K562 (cell line): ENCODE measurements around the gene RGS9BP. TPM values are rescaled to one million over a fixed set of nuclear protein-coding genes. Genes with fewer than 3 reads are reported as not detected.

ENCODE experiments used
- ATF7 ChIP-seq: fragments of 450-650 bp; IDR thresholded peaks from 2 replicates; pipeline ENCODE4 v1.7.1; 2014; ENCODE audit warnings: mild to moderate bottlenecking, moderate library complexity
- BCL6 ChIP-seq: fragments of 250-450 bp; sonication (Bioruptor Pico); IDR thresholded peaks from 2 replicates; pipeline ENCODE4 v1.4.0; 2020
- CBFA2T2 ChIP-seq: fragments of 450-650 bp; conservative IDR thresholded peaks from 2 replicates; pipeline ENCODE4 v1.6.1; 2017; ENCODE audit warnings: mild to moderate bottlenecking
- FOS ChIP-seq: IDR thresholded peaks from 3 replicates; pipeline ENCODE4 v1.6.1; 2011; ENCODE audit not compliant: insufficient read length; ENCODE audit errors: extremely low read depth
- JUNB ChIP-seq: fragments of 450-650 bp; formaldehyde crosslinking; conservative IDR thresholded peaks from 2 replicates; pipeline ENCODE4 v1.4.0; 2020; ENCODE audit warnings: mild to moderate bottlenecking
- NELFE ChIP-seq: IDR thresholded peaks from 2 replicates; pipeline ENCODE4 v1.6.1; 2011; ENCODE audit warnings: mild to moderate bottlenecking; ENCODE audit not compliant: insufficient read depth, insufficient read length
- RBM14 ChIP-seq: fragments of 200-400 bp; formaldehyde crosslinking; IDR thresholded peaks from 2 replicates; pipeline ENCODE4 v1.6.1; 2018; ENCODE audit warnings: low read depth, mild to moderate bottlenecking, low read length, moderate library complexity, borderline replicate concordance; ENCODE audit not compliant: insufficient read depth
- RNF2 ChIP-seq: sonication (generic); IDR thresholded peaks from 2 replicates; pipeline ENCODE4 v1.6.1; 2016
- SMARCC2 ChIP-seq: fragments of 450-650 bp; IDR thresholded peaks from 2 replicates; pipeline ENCODE4 v1.6.1; 2017; ENCODE audit warnings: antibody characterized with exemption, moderate library complexity, mild to moderate bottlenecking, low read depth
- STAT5B ChIP-seq: fragments of 250-450 bp; sonication (Bioruptor Pico); IDR thresholded peaks from 2 replicates; pipeline ENCODE4 v1.8.0; 2021; ENCODE audit warnings: mild to moderate bottlenecking, inconsistent platforms
- TBP ChIP-seq: optimal IDR thresholded peaks from 2 replicates; pipeline ENCODE3; 2011; ENCODE audit warnings: low read depth, low read length, improper control_type of control experiment
- ZBTB1 ChIP-seq: sonication (generic); formaldehyde crosslinking; IDR thresholded peaks from 2 replicates; pipeline ENCODE4 v1.8.1; 2023; ENCODE audit warnings: missing genetic modification reagents, low read depth, mild to moderate bottlenecking, borderline replicate concordance
- ZFPM2 ChIP-seq: fragments of 250-450 bp; sonication (Bioruptor Pico); IDR thresholded peaks from 2 replicates; pipeline ENCODE4 v1.5.1; 2022; ENCODE audit warnings: mild to moderate bottlenecking
- ZNF408 ChIP-seq: fragments of 250-450 bp; sonication (Bioruptor Pico); IDR thresholded peaks from 2 replicates; pipeline ENCODE4 v1.4.0; 2020; ENCODE audit warnings: low read depth, mild to moderate bottlenecking, moderate library complexity
- ZNF444 ChIP-seq: fragments of 250-450 bp; sonication (Bioruptor Pico); IDR thresholded peaks from 2 replicates; pipeline ENCODE4 v1.4.0; 2020; ENCODE audit warnings: mild to moderate bottlenecking, moderate library complexity
- ZNF696 ChIP-seq: fragments of 250-450 bp; sonication (Bioruptor Pico); conservative IDR thresholded peaks from 2 replicates; pipeline ENCODE4 v1.4.0; 2020; ENCODE audit warnings: mild to moderate bottlenecking, moderate library complexity
- ZNF79 ChIP-seq: fragments of 250-450 bp; sonication (Bioruptor Pico); IDR thresholded peaks from 2 replicates; pipeline ENCODE4 v1.4.0; 2020; ENCODE audit warnings: low read depth, mild to moderate bottlenecking, moderate library complexity
- polyA plus RNA-seq, 8 experiments: library from polyadenylated mRNA; depleted of rRNA in 4 of 8; stranded (reverse) in 5 of 8; unstranded in 3 of 8; fragments of >200 nt; fragmentation: Nextera tagmentation in 2 of 8; fragmentation: Illumina TruSeq in 1 of 8; extraction: Ambion mirVana in 2 of 8; extraction: Trizol in 1 of 8; gene quantifications; 2 replicates each; pipeline versions ENCODE4 v1.2.1 to v1.2.3, GENCODE V29; 2011 to 2014; ENCODE audit warnings: inconsistent platforms in 1 of 8, missing spikeins in 1 of 8
- total RNA-seq, 7 experiments: library from RNA; depleted of rRNA in 6 of 7; stranded (reverse); fragments of >200 nt in 6 of 7; fragmentation: Illumina TruSeq in 2 of 7; extraction: Trizol in 2 of 7; gene quantifications; 2 replicates each; pipeline versions ENCODE4 v1.2.1 to v1.2.3, GENCODE V29; 2011 to 2021; ENCODE audit warnings: low replicate concordance in 1 of 7
- TF ChIP-seq, protein P1 (sequence below): fragments of 250-450 bp; sonication (Bioruptor Pico); IDR thresholded peaks from 2 replicates; pipeline ENCODE4 v1.4.0; 2020; ENCODE audit warnings: borderline replicate concordance
- TF ChIP-seq, protein P2 (sequence below): fragments of 250-450 bp; sonication (Bioruptor Pico); IDR thresholded peaks from 2 replicates; pipeline ENCODE4 v1.5.1; 2021; ENCODE audit warnings: mild to moderate bottlenecking
- TF ChIP-seq, protein P3 (sequence below): IDR thresholded peaks from 2 replicates; pipeline ENCODE4 v1.6.1; 2014; ENCODE audit warnings: antibody characterized with exemption
- TF ChIP-seq, protein P4 (sequence below): fragments of 450-650 bp; IDR thresholded peaks from 2 replicates; pipeline ENCODE4 v1.6.1; 2016; ENCODE audit warnings: antibody characterized with exemption

Gene RGS9BP
- total and polyA plus RNA-seq, 9 of the 15 experiments (the other 6 are each of a cell fraction or from before 2014, with no cell fraction given): 0.03 to 1.3 (median 0.49) TPM

DNA sequence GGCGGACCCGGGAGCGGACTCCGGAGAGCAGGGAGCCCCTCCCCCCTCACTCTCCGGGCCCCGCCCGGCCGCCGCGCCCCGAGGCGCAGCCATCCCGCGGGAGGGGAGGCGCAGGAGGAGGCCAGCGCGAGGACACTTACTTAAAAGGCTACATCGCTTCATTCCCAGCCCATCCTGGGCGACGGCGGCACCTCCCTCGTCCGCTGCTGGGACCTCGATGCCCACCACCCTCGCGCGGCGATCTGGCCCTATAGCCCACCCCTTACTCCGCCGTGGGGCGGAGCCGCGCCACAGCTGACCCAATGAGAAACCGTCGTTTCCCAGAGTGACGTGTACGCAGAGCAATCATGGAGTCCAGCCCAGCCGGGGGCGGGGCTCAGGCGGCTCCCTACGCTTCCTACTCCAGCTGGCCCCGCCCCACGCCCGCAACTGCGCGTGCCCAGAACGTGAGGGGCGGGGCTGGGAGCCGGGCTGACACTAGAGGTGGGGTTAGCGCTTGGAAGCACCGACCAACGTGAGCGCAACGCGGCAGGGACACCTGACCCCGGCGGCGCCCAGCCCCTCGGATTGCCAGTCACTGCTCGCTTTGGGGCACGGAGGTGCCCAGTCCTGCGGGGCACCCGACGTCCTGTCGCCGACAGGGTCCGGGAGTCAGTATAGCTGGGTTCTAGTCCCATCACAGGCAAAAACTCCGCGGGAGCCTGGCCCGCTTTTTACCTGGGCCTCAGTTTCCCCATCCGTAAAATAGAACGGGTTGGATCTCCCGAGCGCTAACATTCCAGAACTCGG is 523 bp upstream of the RGS9BP start, which contains the start of gene ANKRD27 (continued):
- TF ChIP-seq, protein P1, sequence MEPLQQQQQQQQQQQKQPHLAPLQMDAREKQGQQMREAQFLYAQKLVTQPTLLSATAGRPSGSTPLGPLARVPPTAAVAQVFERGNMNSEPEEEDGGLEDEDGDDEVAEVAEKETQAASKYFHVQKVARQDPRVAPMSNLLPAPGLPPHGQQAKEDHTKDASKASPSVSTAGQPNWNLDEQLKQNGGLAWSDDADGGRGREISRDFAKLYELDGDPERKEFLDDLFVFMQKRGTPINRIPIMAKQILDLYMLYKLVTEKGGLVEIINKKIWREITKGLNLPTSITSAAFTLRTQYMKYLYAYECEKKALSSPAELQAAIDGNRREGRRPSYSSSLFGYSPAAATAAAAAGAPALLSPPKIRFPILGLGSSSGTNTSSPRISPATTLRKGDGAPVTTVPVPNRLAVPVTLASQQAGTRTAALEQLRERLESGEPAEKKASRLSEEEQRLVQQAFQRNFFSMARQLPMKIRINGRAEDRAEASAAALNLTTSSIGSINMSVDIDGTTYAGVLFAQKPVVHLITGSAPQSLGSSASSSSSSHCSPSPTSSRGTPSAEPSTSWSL: no peak
- TF ChIP-seq ZNF444 (CRISPR knock-in tag) (no peak), CBFA2T2 (peak; percentile 29), ZNF696 (no peak), NELFE (no peak), RNF2 (no peak), RBM14 (no peak), JUNB (no peak), TBP (peak; percentile 55), SMARCC2 (no peak), ZNF408 (no peak), ZFPM2 (CRISPR knock-in tag) (no peak), ZNF79 (no peak), ZBTB1 (CRISPR knock-in tag) (no peak), STAT5B (CRISPR knock-in tag) (no peak), BCL6 (no peak), ATF7 (peak; percentile 68), FOS (peak; percentile 95)
- TF ChIP-seq, protein P2, sequence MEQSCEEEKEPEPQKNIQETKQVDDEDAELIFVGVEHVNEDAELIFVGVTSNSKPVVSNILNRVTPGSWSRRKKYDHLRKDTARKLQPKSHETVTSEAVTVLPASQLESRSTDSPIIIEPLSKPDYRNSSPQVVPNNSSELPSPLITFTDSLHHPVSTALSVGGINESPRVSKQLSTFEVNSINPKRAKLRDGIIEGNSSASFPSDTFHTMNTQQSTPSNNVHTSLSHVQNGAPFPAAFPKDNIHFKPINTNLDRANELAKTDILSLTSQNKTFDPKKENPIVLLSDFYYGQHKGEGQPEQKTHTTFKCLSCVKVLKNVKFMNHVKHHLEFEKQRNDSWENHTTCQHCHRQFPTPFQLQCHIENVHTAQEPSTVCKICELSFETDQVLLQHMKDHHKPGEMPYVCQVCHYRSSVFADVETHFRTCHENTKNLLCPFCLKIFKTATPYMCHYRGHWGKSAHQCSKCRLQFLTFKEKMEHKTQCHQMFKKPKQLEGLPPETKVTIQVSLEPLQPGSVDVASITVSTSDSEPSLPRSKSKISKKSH (CRISPR knock-in tag): no peak
- TF ChIP-seq, protein P3, sequence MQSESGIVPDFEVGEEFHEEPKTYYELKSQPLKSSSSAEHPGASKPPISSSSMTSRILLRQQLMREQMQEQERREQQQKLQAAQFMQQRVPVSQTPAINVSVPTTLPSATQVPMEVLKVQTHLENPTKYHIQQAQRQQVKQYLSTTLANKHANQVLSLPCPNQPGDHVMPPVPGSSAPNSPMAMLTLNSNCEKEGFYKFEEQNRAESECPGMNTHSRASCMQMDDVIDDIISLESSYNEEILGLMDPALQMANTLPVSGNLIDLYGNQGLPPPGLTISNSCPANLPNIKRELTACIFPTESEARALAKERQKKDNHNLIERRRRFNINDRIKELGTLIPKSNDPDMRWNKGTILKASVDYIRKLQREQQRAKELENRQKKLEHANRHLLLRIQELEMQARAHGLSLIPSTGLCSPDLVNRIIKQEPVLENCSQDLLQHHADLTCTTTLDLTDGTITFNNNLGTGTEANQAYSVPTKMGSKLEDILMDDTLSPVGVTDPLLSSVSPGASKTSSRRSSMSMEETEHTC: no peak
- TF ChIP-seq, protein P4, sequence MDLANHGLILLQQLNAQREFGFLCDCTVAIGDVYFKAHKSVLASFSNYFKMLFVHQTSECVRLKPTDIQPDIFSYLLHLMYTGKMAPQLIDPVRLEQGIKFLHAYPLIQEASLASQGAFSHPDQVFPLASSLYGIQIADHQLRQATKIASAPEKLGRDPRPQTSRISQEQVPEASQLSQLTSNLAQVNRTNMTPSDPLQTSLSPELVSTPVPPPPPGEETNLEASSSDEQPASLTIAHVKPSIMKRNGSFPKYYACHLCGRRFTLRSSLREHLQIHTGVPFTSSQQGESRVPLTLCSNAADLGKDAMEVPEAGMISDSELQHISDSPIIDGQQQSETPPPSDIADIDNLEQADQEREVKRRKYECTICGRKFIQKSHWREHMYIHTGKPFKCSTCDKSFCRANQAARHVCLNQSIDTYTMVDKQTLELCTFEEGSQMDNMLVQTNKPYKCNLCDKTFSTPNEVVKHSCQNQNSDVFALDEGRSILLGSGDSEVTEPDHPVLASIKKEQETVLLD: no peak
